Measurements from ENCODE around the gene SEC16B.
A peak's percentile ranks its signal among the peaks of the same experiment; 100 is the strongest.
"Not testable (repeated sequence)": the region's sequence is repeated elsewhere in the genome, so short reads cannot be mapped to it uniquely, and the experiment has no call there.

SEC16B gene

DNA sequence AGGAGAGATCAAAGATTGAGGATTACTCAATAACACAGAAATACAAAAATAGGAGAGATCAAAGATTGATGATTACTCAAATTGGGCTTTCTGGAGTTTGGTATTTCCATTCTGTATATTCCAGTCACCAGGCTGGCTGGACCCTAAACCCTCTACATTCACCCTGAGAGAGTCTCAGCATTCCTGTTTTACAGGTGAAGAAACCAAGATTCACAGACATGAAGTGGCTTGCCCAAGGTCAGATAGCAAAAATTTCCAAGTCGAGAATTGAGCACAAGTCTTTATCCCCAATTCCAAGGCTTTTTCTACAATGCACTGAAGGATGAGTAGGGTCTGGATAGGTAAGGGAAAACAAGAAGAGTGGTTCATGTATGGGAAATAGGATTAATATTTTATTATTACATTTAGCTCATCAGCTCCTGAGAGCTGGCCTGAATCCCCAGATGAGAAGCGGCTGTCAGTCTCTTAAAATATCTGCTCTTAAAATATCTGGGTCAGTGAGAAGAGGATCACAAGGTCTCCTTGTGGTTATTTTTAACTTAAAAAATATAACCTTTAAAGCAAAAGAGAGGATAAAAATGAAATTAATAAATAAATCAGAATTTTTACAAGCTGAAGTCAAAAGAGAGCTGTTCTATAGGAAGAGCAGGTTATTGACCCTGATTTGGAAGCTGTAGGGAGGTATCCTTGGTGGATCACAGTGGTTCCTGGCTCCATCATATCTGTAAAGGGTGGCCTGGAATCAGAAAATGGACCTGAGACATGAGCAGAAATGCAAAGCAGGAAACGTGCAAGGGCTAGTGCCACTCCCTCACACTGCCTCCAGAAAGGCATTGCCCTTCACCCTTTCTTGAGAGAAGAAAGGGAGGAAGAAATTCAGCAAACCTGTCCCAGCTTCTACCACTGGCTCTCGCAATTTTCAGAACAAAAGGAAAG lies 29.1 kb upstream of the SEC16B start:
- Histone ChIP-seq H3K27ac (no peak overlapping the region), H3K36me3 (replicated peaks) (no peaks in the 10 kb centered on the region), H3K4me3 (ENCODE audit: low read depth, low read length) (no peak overlapping the region), H3K27me3 (replicated peaks) (no peaks in the 10 kb centered on the region)
- in situ Hi-C loops (cut with HindIII; ENCODE audit: low pct_ligation_motif_present, low sequenced_read_pairs), result no loop called here
- TF ChIP-seq, protein P1, sequence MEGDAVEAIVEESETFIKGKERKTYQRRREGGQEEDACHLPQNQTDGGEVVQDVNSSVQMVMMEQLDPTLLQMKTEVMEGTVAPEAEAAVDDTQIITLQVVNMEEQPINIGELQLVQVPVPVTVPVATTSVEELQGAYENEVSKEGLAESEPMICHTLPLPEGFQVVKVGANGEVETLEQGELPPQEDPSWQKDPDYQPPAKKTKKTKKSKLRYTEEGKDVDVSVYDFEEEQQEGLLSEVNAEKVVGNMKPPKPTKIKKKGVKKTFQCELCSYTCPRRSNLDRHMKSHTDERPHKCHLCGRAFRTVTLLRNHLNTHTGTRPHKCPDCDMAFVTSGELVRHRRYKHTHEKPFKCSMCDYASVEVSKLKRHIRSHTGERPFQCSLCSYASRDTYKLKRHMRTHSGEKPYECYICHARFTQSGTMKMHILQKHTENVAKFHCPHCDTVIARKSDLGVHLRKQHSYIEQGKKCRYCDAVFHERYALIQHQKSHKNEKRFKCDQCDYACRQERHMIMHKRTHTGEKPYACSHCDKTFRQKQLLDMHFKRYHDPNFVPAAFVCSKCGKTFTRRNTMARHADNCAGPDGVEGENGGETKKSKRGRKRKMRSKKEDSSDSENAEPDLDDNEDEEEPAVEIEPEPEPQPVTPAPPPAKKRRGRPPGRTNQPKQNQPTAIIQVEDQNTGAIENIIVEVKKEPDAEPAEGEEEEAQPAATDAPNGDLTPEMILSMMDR (IDR thresholded peaks at IDR 0.05; ENCODE audit: low read depth, low read length, missing control alignments), result no peak
- DNase-seq, result no peak

DNA sequence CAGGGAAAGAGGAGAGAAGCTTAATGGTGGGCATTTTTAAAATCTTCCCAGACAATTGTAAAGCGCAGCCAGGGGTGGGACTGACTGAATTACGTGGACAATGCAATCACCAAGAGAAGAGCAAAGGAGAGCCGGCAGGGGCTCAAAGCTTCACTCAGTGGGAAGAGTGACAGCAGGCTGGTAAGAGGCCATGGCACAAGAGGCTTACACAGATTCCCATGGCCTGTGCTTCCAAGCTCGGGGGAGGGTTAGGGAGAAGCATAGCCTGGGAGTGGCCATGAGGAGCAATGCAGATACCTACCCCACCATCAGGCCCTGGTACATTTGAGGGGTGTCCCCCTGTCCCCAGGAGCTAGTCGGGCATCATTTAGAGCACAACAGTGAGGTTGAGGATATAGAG lies 27.1 kb upstream of the SEC16B start:
- TF ChIP-seq, protein P1 (IDR thresholded peaks at IDR 0.05; ENCODE audit: low read depth, low read length, missing control alignments), result no peak
- no peak for DNase-seq
- Histone ChIP-seq H3K4me3 (ENCODE audit: low read depth, low read length) (no peak overlapping the region), H3K27me3 (replicated peaks) (no peaks in the 10 kb centered on the region), H3K27ac (no peak overlapping the region), H3K36me3 (replicated peaks) (no peaks in the 10 kb centered on the region)
- in situ Hi-C loops (cut with HindIII; ENCODE audit: low pct_ligation_motif_present, low sequenced_read_pairs), result no loop called here

DNA sequence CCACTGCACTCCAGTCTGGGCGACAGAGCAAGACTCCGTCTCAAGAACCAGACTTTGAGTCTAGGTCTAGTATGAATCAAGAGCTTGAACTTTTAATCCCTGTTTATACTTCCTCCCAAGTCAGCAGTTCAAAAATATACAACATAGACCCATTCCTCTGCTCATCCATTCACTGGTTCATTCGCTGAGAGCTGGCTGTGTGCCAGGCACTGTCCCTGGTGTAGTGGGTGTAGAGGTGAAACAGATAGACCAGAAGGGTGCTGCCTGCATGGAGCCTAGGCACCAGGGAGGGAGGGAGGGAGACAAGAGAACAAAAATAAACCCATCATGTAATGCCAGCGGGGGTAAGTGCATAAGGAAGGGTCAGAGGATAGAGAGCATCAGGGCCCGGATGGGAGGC lies 25.5 kb upstream of the SEC16B start:
- no peak for DNase-seq
- in situ Hi-C loops (cut with HindIII; ENCODE audit: low pct_ligation_motif_present, low sequenced_read_pairs), result no loop called here
- H3K27me3 ChIP-seq (replicated peaks), result no peaks in the 10 kb centered on the region
- no peak overlapping the region for H3K4me3 ChIP-seq (ENCODE audit: low read depth, low read length)
- no peaks in the 10 kb centered on the region for H3K36me3 ChIP-seq (replicated peaks)
- TF ChIP-seq, protein P1 (IDR thresholded peaks at IDR 0.05; ENCODE audit: low read depth, low read length, missing control alignments), result no peak
- no peak overlapping the region for H3K27ac ChIP-seq

DNA sequence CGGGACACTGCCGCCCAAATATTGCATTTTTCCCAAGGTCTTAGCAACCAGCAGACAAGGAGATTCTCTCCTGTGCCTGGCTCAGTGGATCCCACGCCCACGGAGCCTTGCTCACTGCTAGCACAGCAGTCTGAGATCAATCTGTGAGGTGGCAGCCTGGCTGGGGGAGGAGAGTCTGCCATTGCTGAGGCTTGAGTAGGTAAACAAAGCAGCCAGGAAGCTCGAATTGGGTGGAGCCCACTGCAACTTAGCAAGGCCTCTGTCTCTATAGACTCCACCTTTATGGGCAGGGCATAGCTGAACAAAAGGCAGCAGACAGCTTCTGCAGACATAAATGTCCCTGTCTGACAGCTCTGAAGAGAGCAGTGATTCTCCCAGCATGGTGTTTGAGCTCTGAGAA lies 16.4 kb upstream of the SEC16B start:
- H3K36me3 ChIP-seq (replicated peaks); in situ Hi-C loops (cut with HindIII; ENCODE audit: low pct_ligation_motif_present, low sequenced_read_pairs); H3K27ac ChIP-seq; H3K4me3 ChIP-seq (ENCODE audit: low read depth, low read length); H3K27me3 ChIP-seq (replicated peaks): not testable (repeated sequence)
- peak; percentile 66 for DNase-seq

DNA sequence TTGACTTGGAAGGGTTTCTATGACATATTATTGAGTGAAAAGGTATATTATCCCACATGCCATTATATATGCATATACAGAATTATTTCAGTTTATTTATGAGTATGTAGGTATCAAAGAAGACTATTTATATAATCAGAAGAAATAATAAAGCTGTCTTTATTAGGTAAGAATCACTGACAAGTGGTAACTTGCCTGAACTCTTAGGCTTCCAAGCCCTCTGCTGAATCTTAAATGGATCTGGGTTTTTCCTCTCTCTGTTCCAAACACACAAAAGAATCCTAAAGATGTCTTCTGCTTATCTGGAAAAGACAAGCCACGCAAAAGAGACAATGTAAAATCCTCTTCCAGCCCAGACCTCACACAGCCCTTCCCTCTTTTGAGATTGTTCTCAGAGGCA lies 14.9 kb upstream of the SEC16B start:
- DNase-seq, result no peak
- no peaks in the 10 kb centered on the region for H3K27me3 ChIP-seq (replicated peaks)
- no peak overlapping the region for H3K27ac ChIP-seq
- no peak overlapping the region for H3K4me3 ChIP-seq (ENCODE audit: low read depth, low read length)
- in situ Hi-C loops (cut with HindIII; ENCODE audit: low pct_ligation_motif_present, low sequenced_read_pairs), result no loop called here
- no peaks in the 10 kb centered on the region for H3K36me3 ChIP-seq (replicated peaks)
- TF ChIP-seq, protein P1 (IDR thresholded peaks at IDR 0.05; ENCODE audit: low read depth, low read length, missing control alignments), result no peak

DNA sequence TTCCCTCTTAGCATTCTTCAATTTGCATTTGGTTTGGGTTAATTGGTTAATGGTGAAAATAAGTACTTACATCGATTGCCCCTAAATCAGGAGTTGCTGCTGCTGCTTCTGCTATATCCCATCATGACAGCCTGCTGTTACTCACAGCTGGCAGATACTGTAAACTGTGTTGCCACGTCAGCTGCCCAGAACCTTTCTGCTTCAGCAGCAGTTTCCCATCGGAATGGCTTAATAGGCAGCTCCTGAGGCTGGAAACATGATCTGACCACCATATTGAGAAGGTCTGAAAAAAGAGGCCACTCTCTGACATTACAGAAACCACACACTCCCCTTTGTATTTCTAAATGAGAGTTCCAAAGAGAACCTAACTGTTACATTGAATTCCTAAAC lies 14.3 kb upstream of the SEC16B start:
- Histone ChIP-seq H3K4me3 (ENCODE audit: low read depth, low read length) (peak overlapping the region; percentile 35), H3K27me3 (replicated peaks) (no peaks in the 10 kb centered on the region), H3K36me3 (replicated peaks) (no peaks in the 10 kb centered on the region), H3K27ac (peak overlapping the region; percentile 13)
- in situ Hi-C loops (cut with HindIII; ENCODE audit: low pct_ligation_motif_present, low sequenced_read_pairs), result no loop called here
- TF ChIP-seq, protein P1 (IDR thresholded peaks at IDR 0.05; ENCODE audit: low read depth, low read length, missing control alignments), result no peak
- peak; percentile 93 for DNase-seq

Data from brain microvascular endothelial cell (primary cell).